Right hindlimb (tissue), 1 donor: Measurements from ENCODE around the gene CEP131.

Experiments used
- DNase-seq: peaks from one replicate; pipeline ENCODE4 v3.0.0-alpha.2; 2018

Gene CEP131

GRCh38 chr17:81221371-81221841 lies 1.4 kb downstream of the CEP131 start:
- no peak for DNase-seq

DNA sequence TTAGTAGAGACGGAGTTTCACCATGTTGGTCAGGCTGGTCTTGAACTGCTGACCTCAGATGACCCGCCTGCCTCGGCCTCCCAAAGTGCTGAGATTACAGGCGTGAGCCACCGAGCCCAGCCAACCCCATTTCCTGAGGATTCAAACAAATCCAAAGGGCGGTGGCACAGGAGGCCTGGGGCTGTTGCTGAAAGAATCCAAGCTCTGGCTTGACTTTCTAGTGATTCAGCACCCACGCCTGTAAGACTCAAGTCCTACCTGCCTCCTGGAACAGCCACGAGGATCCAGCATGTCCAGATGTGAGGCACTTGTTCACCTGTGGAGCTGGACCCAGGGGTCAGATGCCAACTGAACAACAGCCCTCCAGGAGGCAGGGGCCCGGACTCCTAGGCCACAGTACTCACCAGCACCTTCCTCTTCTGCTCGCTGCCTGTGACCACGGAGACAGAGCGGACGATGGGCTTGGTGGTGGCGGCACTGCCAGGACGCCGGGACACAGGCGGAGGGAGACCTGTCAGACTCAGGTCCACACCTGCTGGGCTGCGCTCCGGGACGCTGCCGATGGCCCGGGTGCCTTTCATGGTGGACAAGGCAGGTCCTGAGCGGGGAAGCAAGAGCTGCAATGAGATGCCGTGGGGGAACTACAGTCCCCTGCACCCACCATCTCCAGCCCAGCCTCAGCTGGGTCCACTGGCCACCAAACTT lies 3.1 kb downstream of the CEP131 start:
- DNase-seq: no peak

DNA sequence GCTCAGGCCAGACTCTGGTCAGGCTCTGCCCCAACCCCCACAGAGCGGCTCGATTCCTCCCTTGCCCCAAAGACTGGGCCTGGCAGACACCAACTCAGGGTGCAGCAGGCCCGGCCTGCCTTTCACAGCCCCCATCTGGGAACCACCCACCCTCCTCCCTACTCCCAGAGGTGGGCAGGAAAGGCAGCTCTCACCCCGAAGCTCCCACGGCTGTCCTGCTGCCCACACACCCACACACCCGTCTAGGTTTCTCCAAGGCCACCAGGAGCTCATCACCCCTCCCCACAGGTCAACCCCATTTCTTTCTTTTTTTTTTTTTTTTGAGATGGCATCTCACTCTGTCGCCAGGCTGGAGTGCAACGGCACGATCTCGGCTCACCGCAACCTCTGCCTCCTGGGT lies 3.8 kb downstream of the CEP131 start:
- DNase-seq: no peak

DNA sequence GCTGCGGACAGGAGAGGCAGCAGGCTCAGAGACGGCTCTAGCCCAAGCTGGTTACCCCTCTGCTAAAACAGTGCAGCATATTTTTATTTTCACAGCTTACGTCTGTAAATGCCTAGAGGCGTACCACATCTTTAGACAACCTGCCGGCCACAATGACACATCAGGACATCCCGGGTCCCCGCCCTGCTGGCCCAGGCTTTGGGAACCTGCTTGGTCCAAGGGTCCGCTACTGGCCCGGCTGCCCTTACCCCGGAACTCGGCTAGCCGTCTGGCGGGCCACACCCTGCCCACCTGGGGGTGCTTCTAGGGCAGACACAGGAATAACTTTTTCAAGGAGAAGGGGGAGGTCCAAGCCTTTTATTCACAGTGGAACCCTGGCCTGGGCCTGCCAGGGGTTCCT lies 4.3 kb downstream of the CEP131 start:
- DNase-seq: no peak

DNA sequence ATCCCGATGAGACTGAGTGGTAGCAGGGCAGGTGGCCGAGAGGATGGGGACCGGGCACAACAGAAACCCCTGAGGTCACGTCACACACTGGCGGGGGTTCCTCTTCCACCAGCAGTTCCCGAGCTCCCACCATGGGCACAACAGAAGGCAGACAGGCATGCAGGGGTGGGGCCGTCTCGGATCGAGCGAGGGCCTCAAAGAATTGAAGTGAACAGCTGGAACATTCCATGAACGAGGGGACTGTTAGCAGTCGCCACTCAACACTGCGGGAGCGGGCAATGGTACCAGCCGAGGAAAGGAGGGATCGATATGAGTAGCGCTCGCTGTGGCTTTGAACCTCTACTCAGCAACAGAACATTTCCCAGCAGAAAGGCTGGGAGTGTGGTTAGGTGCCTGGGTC lies 5.3 kb downstream of the CEP131 start:
- DNase-seq: peak; percentile 74

- no peak for DNase-seq
These were observed 8.8 kb downstream of the CEP131 start for GRCh38 chr17:81213978-81214377.

- no peak for DNase-seq
These were observed 10.4 kb downstream of the CEP131 start for GRCh38 chr17:81212365-81212764.

DNA sequence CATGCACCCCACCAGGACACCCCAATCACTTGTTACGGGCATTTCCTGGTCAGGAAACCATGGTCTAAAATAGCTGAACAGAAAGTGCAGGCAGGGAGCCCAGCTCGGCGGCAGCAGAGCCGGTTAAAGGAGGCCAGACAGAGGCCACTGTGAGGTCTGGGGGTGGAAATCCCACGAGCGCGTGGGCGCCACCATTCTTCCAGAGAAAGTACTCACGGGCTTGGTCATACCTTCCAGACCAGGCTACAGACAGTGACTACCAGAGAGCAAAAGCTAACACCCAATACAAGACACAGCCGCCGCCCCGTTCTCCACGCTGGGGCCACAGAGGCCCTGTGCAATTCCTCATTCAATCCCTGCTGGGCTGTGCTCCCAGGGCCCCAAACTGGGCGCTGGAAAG lies 11.9 kb downstream of the CEP131 start:
- DNase-seq: no peak

GRCh38 chr17:81210466-81210865 lies 12.3 kb downstream of the CEP131 start:
- no peak for DNase-seq

- DNase-seq: no peak
These were observed 13.6 kb downstream of the CEP131 start for GRCh38 chr17:81209141-81209540.

DNA sequence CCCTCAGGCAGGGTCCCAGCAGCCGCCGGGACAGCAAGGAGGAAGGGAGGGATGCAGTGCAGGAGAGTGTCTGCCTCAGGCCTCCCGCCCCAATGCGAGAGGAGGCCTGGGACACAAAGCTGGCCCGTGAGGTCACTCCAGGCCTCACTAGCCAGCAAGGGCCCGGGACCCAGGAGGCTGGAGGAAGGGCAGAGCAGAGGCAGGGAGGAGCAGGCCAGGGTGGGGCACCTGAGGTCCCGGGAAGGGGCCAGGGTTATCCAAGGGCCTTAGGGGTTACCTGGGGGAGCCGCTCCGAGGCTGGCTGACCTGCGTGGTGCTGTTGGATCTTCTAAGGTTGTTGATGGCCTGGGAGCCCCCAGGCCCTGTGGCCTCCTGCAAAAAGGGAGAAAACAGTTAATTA lies 14.1 kb downstream of the CEP131 start:
- no peak for DNase-seq

DNA sequence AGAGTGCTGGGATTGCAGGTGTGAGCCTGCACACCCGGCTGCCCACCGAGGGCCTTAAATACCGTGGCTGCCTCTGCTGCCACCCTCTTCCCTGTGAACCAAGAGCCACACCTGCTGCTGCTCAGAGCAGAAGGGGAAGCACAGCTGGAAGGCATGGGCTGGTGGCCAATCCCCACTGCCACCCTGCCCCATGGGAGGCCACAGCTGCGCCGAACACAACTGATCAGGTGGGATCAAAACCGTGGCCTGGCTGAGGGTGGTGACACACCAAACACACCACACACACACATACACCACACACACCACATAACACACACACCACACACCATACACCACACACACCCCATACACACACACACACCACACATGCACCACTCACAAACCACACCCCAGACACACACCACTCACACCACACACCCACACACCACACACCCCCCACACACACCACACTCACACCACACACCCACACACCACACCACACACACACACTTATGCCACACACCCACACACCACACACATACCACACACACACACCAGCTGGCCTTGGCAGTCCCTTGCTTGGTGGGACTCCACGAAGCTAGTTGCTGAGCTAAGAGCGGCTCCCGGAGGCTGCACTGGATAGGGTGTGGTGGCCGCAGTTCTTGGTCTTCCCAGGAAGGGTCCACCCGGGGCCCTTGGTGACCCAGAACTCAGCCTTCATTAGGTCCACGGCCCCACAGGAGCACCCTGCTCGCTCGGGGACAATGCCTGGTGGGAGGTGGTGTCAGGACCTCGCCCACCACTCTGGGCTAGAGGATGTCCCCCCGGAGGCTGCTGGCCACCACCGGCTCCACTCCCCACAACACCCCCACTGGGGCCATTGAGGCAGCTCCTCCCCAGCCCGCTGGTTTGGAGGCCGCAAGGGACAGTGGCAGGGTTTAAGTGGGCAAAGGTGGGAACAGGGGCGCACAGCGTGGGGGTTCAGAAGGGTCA lies 14.9 kb downstream of the CEP131 start:
- peak; percentile 44 for DNase-seq

DNA sequence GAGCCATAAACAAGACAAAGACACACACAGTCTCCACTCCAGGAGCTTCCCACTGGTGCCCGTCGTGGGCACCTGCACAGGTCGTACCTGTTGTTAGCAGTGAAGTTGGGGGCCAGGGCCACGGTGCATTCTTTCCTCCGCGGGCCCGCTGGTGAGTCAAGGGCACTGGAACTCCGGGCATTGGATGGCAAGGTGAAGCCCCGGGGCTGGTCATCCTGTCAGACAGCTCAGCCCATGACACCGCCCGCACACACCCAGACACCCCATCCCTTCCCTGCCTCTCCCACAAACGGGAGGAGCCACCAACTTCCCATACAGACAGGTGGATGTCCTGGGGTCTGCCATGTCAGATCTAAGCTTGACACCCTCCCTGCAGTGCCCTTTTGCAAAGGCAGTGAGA lies 16.1 kb downstream of the CEP131 start:
- DNase-seq: no peak

- no peak for DNase-seq
These were observed 16.6 kb downstream of the CEP131 start for GRCh38 chr17:81206166-81206565.

DNA sequence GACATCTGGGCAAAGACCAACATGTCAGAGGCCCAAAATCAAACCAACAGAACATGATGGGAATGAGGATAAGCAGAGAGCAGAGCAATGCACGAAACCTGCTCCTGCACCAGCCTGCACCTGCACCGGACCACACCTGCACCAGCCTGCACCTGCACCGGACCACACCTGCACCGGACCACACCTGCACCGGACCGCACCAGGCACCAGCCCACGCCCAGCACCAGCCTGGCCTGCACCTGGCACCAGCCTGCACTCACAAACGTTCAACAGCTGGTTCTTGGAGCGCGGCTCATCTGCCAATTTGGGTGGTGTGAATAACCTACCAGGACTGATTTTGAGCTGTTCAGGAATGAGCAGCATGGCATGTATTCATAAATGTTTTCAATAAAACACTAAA lies 18.2 kb downstream of the CEP131 start:
- no peak for DNase-seq

- no peak for DNase-seq
These were observed 19.6 kb downstream of the CEP131 start for GRCh38 chr17:81203136-81203535.

DNA sequence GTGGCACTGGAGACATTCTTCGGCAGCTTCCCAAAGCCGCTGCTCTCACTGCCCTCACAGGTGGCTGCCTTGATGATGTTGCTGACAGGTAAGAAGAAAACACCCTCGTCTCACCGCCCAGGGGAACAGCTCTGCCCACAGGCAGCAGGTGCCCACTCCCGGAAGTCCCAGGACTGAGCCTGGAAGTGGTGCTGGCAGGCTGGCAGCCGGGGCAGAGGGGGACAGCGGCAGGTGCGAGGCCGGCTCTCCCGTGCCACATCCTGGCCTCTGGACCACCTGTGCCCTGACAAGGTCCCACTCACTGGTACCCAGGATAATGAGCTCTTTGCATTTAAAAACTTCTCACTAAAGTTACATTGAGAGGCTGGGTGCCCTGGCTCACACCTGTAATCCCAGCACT lies 20.4 kb downstream of the CEP131 start:
- no peak for DNase-seq

DNA sequence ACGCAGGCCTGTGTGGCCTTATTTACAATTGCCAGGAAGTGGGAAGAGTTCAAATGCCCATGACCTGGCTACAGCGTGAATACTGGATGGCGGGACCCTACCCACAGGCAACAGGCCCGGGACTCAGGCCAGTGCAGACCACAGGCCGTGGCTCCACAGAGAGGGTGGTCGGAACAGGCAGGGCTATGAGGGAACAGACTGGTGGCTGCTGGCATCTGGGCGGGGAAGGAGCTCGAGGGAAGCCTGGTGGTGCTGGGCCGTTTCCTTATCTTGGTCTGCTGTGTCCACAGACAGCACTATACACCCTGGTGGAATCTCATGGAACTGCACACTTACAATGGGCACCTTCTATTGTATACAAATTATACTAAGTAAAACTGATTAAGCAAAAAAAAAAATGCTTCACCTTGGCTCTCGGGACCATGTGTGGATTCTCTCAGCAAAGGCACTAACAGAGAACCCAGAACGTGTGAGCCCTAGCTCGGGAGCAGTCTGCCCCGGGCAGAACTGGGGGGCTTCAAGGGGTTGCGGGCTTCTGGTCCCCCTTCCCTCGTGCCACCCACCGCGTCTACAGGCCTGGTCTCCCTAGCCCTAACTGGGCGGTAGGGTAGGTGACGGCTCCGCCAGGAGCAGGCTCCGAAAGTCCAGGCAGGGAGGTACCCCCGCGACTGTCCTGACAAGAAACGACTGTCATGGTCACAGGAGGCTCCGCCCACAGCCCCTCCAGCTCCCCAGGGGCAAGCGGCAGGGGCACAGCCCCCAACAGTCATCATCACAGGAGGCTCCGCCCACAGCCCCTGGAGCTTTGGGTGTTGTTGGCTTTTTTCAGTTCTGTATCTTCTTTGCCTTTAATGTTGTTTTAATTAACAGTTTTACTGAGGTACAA lies 21.8 kb downstream of the CEP131 start:
- no peak for DNase-seq

GRCh38 chr17:81200201-81200600 lies 22.6 kb downstream of the CEP131 start:
- DNase-seq: no peak

DNA sequence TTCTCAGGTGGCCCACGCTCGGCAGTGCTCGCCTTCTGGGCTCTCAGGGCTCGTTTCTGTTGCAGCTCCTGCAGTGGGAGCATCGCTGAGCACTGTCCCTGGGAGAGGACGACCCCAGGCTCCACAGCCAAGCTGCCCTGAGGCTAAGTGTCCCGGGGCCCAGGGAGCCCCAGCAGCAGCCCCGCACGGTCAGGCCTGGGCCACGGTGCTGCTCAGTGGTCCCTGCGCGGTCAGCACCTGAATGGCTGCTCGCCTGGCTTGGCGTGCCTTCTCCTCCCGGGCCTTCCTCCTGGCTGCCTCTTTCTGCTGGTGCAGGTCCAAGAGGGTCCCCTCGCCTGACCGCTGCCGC lies 23.3 kb downstream of the CEP131 start:
- no peak for DNase-seq

GRCh38 chr17:81198826-81199481 lies 23.8 kb downstream of the CEP131 start:
- no peak for DNase-seq

DNA sequence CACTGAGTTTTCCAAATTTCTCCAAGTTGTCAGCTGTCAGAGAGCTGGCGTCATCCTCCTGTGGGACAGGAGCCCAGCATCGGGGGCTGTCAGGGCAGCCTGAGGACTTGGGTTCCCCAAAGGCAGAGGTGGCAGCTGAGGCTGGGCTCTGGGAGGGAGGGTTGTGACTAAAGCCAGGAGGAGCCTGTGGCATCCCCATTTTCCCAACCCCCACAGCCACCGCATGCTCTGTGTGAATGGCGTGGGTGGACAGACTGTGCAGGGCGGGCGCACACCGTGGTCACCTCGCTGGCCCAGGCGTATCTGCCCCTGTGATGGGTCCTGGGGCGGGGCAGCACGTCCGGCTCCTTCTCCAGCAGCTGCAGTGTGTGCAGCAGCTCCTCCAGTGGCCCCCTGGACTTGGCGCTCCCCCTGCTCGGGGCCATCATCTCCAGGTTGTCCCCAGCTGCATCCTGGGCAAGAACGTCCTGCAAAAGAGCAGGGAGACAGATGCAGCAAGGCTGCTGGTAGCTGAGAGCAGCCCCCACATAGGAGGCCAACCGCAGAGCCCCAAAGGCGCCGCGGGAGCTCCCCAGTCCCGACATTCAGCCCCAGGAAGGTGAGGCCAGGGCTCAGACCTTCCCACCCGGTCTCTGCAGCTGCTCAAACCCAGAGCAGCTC lies 24.8 kb downstream of the CEP131 start:
- DNase-seq: no peak
